Measurements from ENCODE around the gene TMEM220. TPM values are rescaled to one million over a fixed set of nuclear protein-coding genes. Genes with fewer than 3 reads are reported as not detected.
"Not testable (repeated sequence)": the region's sequence is repeated elsewhere in the genome, so short reads cannot be mapped to it uniquely, and the experiment has no call there.

The TMEM220 gene
- total RNA-seq, 1 donor from 2014 or later: 1.2 TPM

GRCh38 chr17:10754861-10755591, 25.2 kb upstream of the TMEM220 start:
- DNase-seq (ENCODE audit: low read depth, low spot score): no peak

- no peak for DNase-seq (ENCODE audit: low read depth, low spot score)
Measured at GRCh38 chr17:10754109-10754508, 24.3 kb upstream of the TMEM220 start.

- DNase-seq (ENCODE audit: low read depth, low spot score): no peak
Measured at GRCh38 chr17:10752696-10753095, 22.9 kb upstream of the TMEM220 start.

GRCh38 chr17:10751563-10751962, 21.7 kb upstream of the TMEM220 start:
- DNase-seq (ENCODE audit: low read depth, low spot score): no peak

GRCh38 chr17:10750210-10750609, 20.4 kb upstream of the TMEM220 start:
- no peak for DNase-seq (ENCODE audit: low read depth, low spot score)

GRCh38 chr17:10748531-10749181, 18.8 kb upstream of the TMEM220 start:
- DNase-seq (ENCODE audit: low read depth, low spot score): no peak

- no peak for DNase-seq (ENCODE audit: low read depth, low spot score)
Measured at GRCh38 chr17:10745231-10745630, 15.4 kb upstream of the TMEM220 start.

- DNase-seq (ENCODE audit: low read depth, low spot score): no peak
Measured at GRCh38 chr17:10744501-10745000, 14.7 kb upstream of the TMEM220 start.

GRCh38 chr17:10743316-10744009, 13.6 kb upstream of the TMEM220 start:
- no peak for DNase-seq (ENCODE audit: low read depth, low spot score)

GRCh38 chr17:10742431-10742830, 12.6 kb upstream of the TMEM220 start:
- DNase-seq (ENCODE audit: low read depth, low spot score): no peak

- DNase-seq (ENCODE audit: low read depth, low spot score): no peak
Measured at GRCh38 chr17:10741416-10742135, 11.8 kb upstream of the TMEM220 start.

GRCh38 chr17:10739386-10739785, 9.6 kb upstream of the TMEM220 start:
- no peak for DNase-seq (ENCODE audit: low read depth, low spot score)

- no peak for DNase-seq (ENCODE audit: low read depth, low spot score)
Measured at GRCh38 chr17:10738521-10739258, 8.9 kb upstream of the TMEM220 start.

- no peak for DNase-seq (ENCODE audit: low read depth, low spot score)
Measured at GRCh38 chr17:10737736-10738135, 7.9 kb upstream of the TMEM220 start.

GRCh38 chr17:10737168-10737622, 7.4 kb upstream of the TMEM220 start:
- no peak for DNase-seq (ENCODE audit: low read depth, low spot score)

- no peak for DNase-seq (ENCODE audit: low read depth, low spot score)
Measured at GRCh38 chr17:10735821-10736220, 6.0 kb upstream of the TMEM220 start.

GRCh38 chr17:10735251-10735650, 5.4 kb upstream of the TMEM220 start:
- no peak for DNase-seq (ENCODE audit: low read depth, low spot score)

- DNase-seq (ENCODE audit: low read depth, low spot score): no peak
Measured at GRCh38 chr17:10733666-10734065, 3.8 kb upstream of the TMEM220 start.

GRCh38 chr17:10732121-10732520, 2.3 kb upstream of the TMEM220 start:
- DNase-seq (ENCODE audit: low read depth, low spot score): not testable (repeated sequence)

- no peak for DNase-seq (ENCODE audit: low read depth, low spot score)
Measured at GRCh38 chr17:10731408-10731879, 1.6 kb upstream of the TMEM220 start.

- DNase-seq (ENCODE audit: low read depth, low spot score): not testable (repeated sequence)
Measured at GRCh38 chr17:10730247-10730646, 424 bp upstream of the TMEM220 start.
